ENCODE measurements around the gene TMEM238. TPM values are rescaled to one million over a fixed set of nuclear protein-coding genes. Genes with fewer than 3 reads are reported as not detected.

The TMEM238 gene
- total and polyA plus RNA-seq, 9 of the 15 experiments (the other 6 are each of a cell fraction or from before 2014, with no cell fraction given): 0.18 to 5.1 (median 1.3) TPM; not detected in 4

GRCh38 chr19:55384920-55385723 is 1.0 kb upstream of the TMEM238 start (continued):
- TF ChIP-seq RBM25 (IDR thresholded peaks at IDR 0.05; ENCODE audit: low read depth, low read length, severe bottlenecking) (no peak), ZBTB17 (CRISPR knock-in tag; IDR thresholded peaks at IDR 0.05) (no peak), ZNF449 (CRISPR knock-in tag; IDR thresholded peaks at IDR 0.05) (no peak), RFX5 (IDR thresholded peaks at IDR 0.05; ENCODE audit: low read depth, low read length) (no peak), SNRNP70 (optimal IDR thresholded peaks at IDR 0.05; ENCODE audit: low read depth, low read length) (no peak), E2F5 (CRISPR knock-in tag; IDR thresholded peaks at IDR 0.05) (no peak), SIRT6 (IDR thresholded peaks at IDR 0.05; ENCODE audit: low read depth, low read length) (no peak), ZNF512 (tag; IDR thresholded peaks at IDR 0.05) (no peak), ZFP91 (CRISPR knock-in tag; IDR thresholded peaks at IDR 0.05) (0 out of 2 replicates have a peak, but pooled peaks have one; percentile 29), RREB1 (CRISPR knock-in tag; IDR thresholded peaks at IDR 0.05) (no peak), E2F1 (CRISPR knock-in tag; IDR thresholded peaks at IDR 0.05) (0 out of 2 replicates have a peak, but pooled peaks have one; percentile 48), KDM5B (IDR thresholded peaks at IDR 0.05; ENCODE audit: insufficient replicate concordance, low read depth, low read length) (no peak), MIER1 (IDR thresholded peaks at IDR 0.05; ENCODE audit: low read depth) (no peak)

Measured in K562 (cell line).